ENCODE data around the gene TOPBP1. TPM values are rescaled to one million over a fixed set of nuclear protein-coding genes. Genes with fewer than 3 reads are reported as not detected.

TOPBP1 gene
- total and polyA plus RNA-seq, 2 of the 8 experiments (the other 6 are each of a cell fraction or from before 2014, with no cell fraction given) = 19.7 to 35.9 TPM

GRCh38 chr3:133663569-133664313, 2.0 kb upstream of the TOPBP1 start:
- no peak overlapping the region for H2BK20ac ChIP-seq (ENCODE audit: low read length)
- DNase-seq (ENCODE audit: low read depth in 1 of 2, low spot score in 2 of 2) (peak in 1 of 2 experiments; percentile 47), FAIRE-seq (no peak)
- H2BK12ac ChIP-seq (ENCODE audit: low read depth, low read length) = no peak overlapping the region
- CTCF ChIA-PET (ENCODE audit: partially characterized antibody) = interaction anchor here (1.0 to 1.6 kb wide), 6 partner anchors 17 to 171 kb away, joined by 3 to 7 read pairs (median 4); no protein-coding TSS in a partner anchor
- H3K4me2 ChIP-seq (ENCODE audit: insufficient read depth in 1 of 2, low read depth in 2 of 2, low read length in 2 of 2) = no peak overlapping the region
- H3K4ac ChIP-seq (replicated peaks; ENCODE audit: insufficient read length, low read depth, low read length) = no peak overlapping the region
- H3K9ac ChIP-seq (replicated peaks in 1 of 4; ENCODE audit: extremely low read depth in 1 of 4, low read depth in 3 of 4, low read length in 3 of 4) = no peak overlapping the region
- no peak overlapping the region for H3K23ac ChIP-seq (ENCODE audit: insufficient read length)
- H3K23me2 ChIP-seq (ENCODE audit: low read depth, low read length) = peaks cover 3% of the 10 kb centered on the region; the same call in 1 of the 2 replicates
- H3K14ac ChIP-seq (ENCODE audit: insufficient read length) = no peak overlapping the region
- H3K9me3 ChIP-seq (ENCODE audit: insufficient read depth in 2 of 2, low read depth in 1 of 2, low read length in 1 of 2) = no peaks in the 10 kb centered on the region
- H4K8ac ChIP-seq (ENCODE audit: extremely low read depth, insufficient read depth, low read length) = peak overlapping the region; percentile 45; the same call in 1 of the 2 replicates
- no peak overlapping the region for H2AK5ac ChIP-seq (ENCODE audit: low read depth, low read length)
- H2BK15ac ChIP-seq (ENCODE audit: low read length) = no peak overlapping the region
- H3K56ac ChIP-seq (replicated peaks; ENCODE audit: insufficient read length, low read depth, low read length) = no peak overlapping the region
- H3K79me2 ChIP-seq (ENCODE audit: control insufficient read depth in 1 of 2, insufficient read depth in 2 of 2, low read length in 2 of 2) = peaks cover 6 to 27% of the 10 kb centered on the region in 2 experiments; a peak in 3 of 4 replicates
- no peak overlapping the region for H2BK5ac ChIP-seq (ENCODE audit: low read depth, low read length)
- H2BK120ac ChIP-seq (replicated peaks; ENCODE audit: low read depth, low read length) = no peak overlapping the region
- 65% methylated on average over 7 of the region's 7 CpGs; no CpG with 5 or more reads in 1 of the 2 experiments for WGBS, 2 experiments (ENCODE audit: extremely low coverage in 1 of 2, insufficient coverage in 1 of 2, insufficient read length in 1 of 2, insufficient replicate concordance in 2 of 2, low coverage in 1 of 2, low lambda C conversion rate in 2 of 2, missing lambda C conversion rate in 1 of 2)
- no peak overlapping the region for H3K27ac ChIP-seq (ENCODE audit: low read depth, low read length)
- H4K5ac ChIP-seq (ENCODE audit: insufficient read length, low read depth, low read length) = no peak overlapping the region
- H3K27me3 ChIP-seq (replicated peaks in 1 of 4; ENCODE audit: control insufficient read depth in 3 of 4, extremely low read depth in 1 of 4, insufficient read depth in 3 of 4, low read length in 3 of 4) = no peaks in the 10 kb centered on the region
- POLR2A ChIA-PET (ENCODE audit: partially characterized antibody) = no interaction called here
- no peak overlapping the region for H2AFZ ChIP-seq (ENCODE audit: low read length)
- no peaks in the 10 kb centered on the region; a peak in 2 of 8 replicates for H3K36me3 ChIP-seq (ENCODE audit: control insufficient read depth in 2 of 4, insufficient read depth in 4 of 4, low read length in 3 of 4)
- peaks cover 0 to 2% (median 0%) of the 10 kb centered on the region in 4 experiments; a peak in 2 of 7 replicates for H3K4me1 ChIP-seq (replicated peaks in 1 of 4; ENCODE audit: control insufficient read depth in 3 of 4, insufficient read depth in 4 of 4, low read length in 3 of 4)
- H3K18ac ChIP-seq (ENCODE audit: extremely low read depth, low read length) = no peak overlapping the region
- no peaks in the 10 kb centered on the region for H4K20me1 ChIP-seq (replicated peaks in 1 of 2; ENCODE audit: control insufficient read depth in 1 of 2, insufficient read depth in 2 of 2, low read length in 2 of 2)
- H3K79me1 ChIP-seq (ENCODE audit: low read depth, low read length) = peaks cover 3% of the 10 kb centered on the region
- H4K91ac ChIP-seq (replicated peaks; ENCODE audit: insufficient read length, low read length) = no peak overlapping the region
- H3K4me3 ChIP-seq (ENCODE audit: extremely low read depth in 1 of 4, insufficient read depth in 2 of 4, low read depth in 3 of 4, low read length in 4 of 4) = no peak overlapping the region
- TF ChIP-seq RAD21 (IDR thresholded peaks at IDR 0.05 in 1 of 2, conservative IDR thresholded peaks at IDR 0.05 in 1 of 2; ENCODE audit: low read depth in 2 of 2, low read length in 2 of 2) (peak; percentile 63 to 78), GTF2F1 (IDR thresholded peaks at IDR 0.05; ENCODE audit: borderline replicate concordance, low read depth, low read length) (no peak), TEAD4 (IDR thresholded peaks at IDR 0.05; ENCODE audit: low read depth, low read length) (no peak), SIX5 (IDR thresholded peaks at IDR 0.05; ENCODE audit: low read depth, low read length) (no peak), BACH1 (IDR thresholded peaks at IDR 0.05; ENCODE audit: low read length) (no peak), POU5F1 (IDR thresholded peaks at IDR 0.05; ENCODE audit: low read depth, low read length) (no peak), CTCF (IDR thresholded peaks at IDR 0.05; ENCODE audit: control extremely low read depth in 1 of 3, insufficient read depth in 1 of 3, low read depth in 1 of 3, low read length in 3 of 3) (peak in 2 of 3 experiments; percentile 63 to 79; a peak in 3 of 4 replicates), CREB1 (IDR thresholded peaks at IDR 0.05) (no peak), ASH2L (IDR thresholded peaks at IDR 0.05; ENCODE audit: low read length) (no peak), YY1 (IDR thresholded peaks at IDR 0.05; ENCODE audit: low read depth, low read length) (no peak)

Measured in H1 (cell line).